ENCODE data around the gene RNF217. TPM values are rescaled to one million over a fixed set of nuclear protein-coding genes. Genes with fewer than 3 reads are reported as not detected.
"Not testable (repeated sequence)": the region's sequence is repeated elsewhere in the genome, so short reads cannot be mapped to it uniquely, and the experiment has no call there.

The RNF217 gene
- total RNA-seq, 3 donors from 2014 or later (not counting 1 experiment from before 2014, with no cell fraction given) = 3.3 to 9.5 (median 4.4) TPM

GRCh38 chr6:125074120-125074519, 111.9 kb downstream of the RNF217 start:
- Histone ChIP-seq H3K9me3 (ENCODE audit: control insufficient read depth, insufficient read depth, low read length) (no peaks in the 10 kb centered on the region), H3K4me3 (ENCODE audit: low read length) (no peak overlapping the region), H3K4me1 (ENCODE audit: control insufficient read depth, insufficient read depth, low read length) (no peaks in the 10 kb centered on the region), H3K27ac (ENCODE audit: low read length) (no peak overlapping the region), H3K27me3 (ENCODE audit: control insufficient read depth, insufficient read depth, low read length) (peaks cover 2% of the 10 kb centered on the region), H3K36me3 (ENCODE audit: control insufficient read depth, insufficient read depth, low read length) (no peaks in the 10 kb centered on the region)
- Mint-ChIP-seq H3K27ac (no peak overlapping the region), H3K4me1 (no peaks in the 10 kb centered on the region), H3K4me3 (no peak overlapping the region), H3K36me3 (no peaks in the 10 kb centered on the region), H3K9me3 (no peaks in the 10 kb centered on the region), H3K27me3 (ENCODE audit: low read depth in 2 of 2) (no peaks in the 10 kb centered on the region)
- no peak for DNase-seq
- no peak for ATAC-seq
- intact Hi-C loops (cut with micrococcal nuclease) = no loop called here
- WGBS (ENCODE audit: insufficient coverage) = 100% methylated on average over 1 of the region's 3 CpGs
- no peak for TF ChIP-seq CTCF (IDR thresholded peaks at IDR 0.05)

GRCh38 chr6:125075073-125075472, 112.8 kb downstream of the RNF217 start:
- intact Hi-C loops (cut with micrococcal nuclease); H3K27me3 ChIP-seq (ENCODE audit: control insufficient read depth, insufficient read depth, low read length); H3K27me3 Mint-ChIP-seq (ENCODE audit: low read depth in 2 of 2); ATAC-seq; H3K4me3 Mint-ChIP-seq; H3K27ac ChIP-seq (ENCODE audit: low read length); H3K36me3 Mint-ChIP-seq; H3K4me1 Mint-ChIP-seq; H3K9me3 Mint-ChIP-seq; H3K4me3 ChIP-seq (ENCODE audit: low read length); H3K36me3 ChIP-seq (ENCODE audit: control insufficient read depth, insufficient read depth, low read length); H3K9me3 ChIP-seq (ENCODE audit: control insufficient read depth, insufficient read depth, low read length); H3K4me1 ChIP-seq (ENCODE audit: control insufficient read depth, insufficient read depth, low read length); DNase-seq; H3K27ac Mint-ChIP-seq: not testable (repeated sequence)
- WGBS (ENCODE audit: insufficient coverage) = 100% methylated on average over 2 of the region's 2 CpGs

- DNase-seq (no peak), ATAC-seq (no peak)
- 100% methylated on average over 1 of the region's 4 CpGs for WGBS (ENCODE audit: insufficient coverage)
- Histone ChIP-seq H3K27ac (ENCODE audit: low read length) (no peak overlapping the region), H3K36me3 (ENCODE audit: control insufficient read depth, insufficient read depth, low read length) (no peaks in the 10 kb centered on the region), H3K27me3 (ENCODE audit: control insufficient read depth, insufficient read depth, low read length) (peaks cover 2% of the 10 kb centered on the region), H3K4me1 (ENCODE audit: control insufficient read depth, insufficient read depth, low read length) (no peaks in the 10 kb centered on the region), H3K9me3 (ENCODE audit: control insufficient read depth, insufficient read depth, low read length) (no peaks in the 10 kb centered on the region), H3K4me3 (ENCODE audit: low read length) (no peak overlapping the region)
- Mint-ChIP-seq H3K27ac (no peak overlapping the region), H3K27me3 (ENCODE audit: low read depth in 2 of 2) (no peaks in the 10 kb centered on the region), H3K36me3 (no peaks in the 10 kb centered on the region), H3K9me3 (no peaks in the 10 kb centered on the region), H3K4me3 (no peak overlapping the region), H3K4me1 (no peaks in the 10 kb centered on the region)
- no peak for TF ChIP-seq CTCF (IDR thresholded peaks at IDR 0.05)
- intact Hi-C loops (cut with micrococcal nuclease) = no loop called here
Measured at GRCh38 chr6:125075741-125076481, 113.7 kb downstream of the RNF217 start.

- Mint-ChIP-seq H3K27ac (no peak overlapping the region), H3K9me3 (no peaks in the 10 kb centered on the region), H3K27me3 (ENCODE audit: low read depth in 2 of 2) (no peaks in the 10 kb centered on the region), H3K36me3 (no peaks in the 10 kb centered on the region), H3K4me1 (no peaks in the 10 kb centered on the region), H3K4me3 (no peak overlapping the region)
- Histone ChIP-seq H3K4me3 (ENCODE audit: low read length) (no peak overlapping the region), H3K9me3 (ENCODE audit: control insufficient read depth, insufficient read depth, low read length) (no peaks in the 10 kb centered on the region), H3K4me1 (ENCODE audit: control insufficient read depth, insufficient read depth, low read length) (no peaks in the 10 kb centered on the region), H3K36me3 (ENCODE audit: control insufficient read depth, insufficient read depth, low read length) (no peaks in the 10 kb centered on the region), H3K27me3 (ENCODE audit: control insufficient read depth, insufficient read depth, low read length) (peaks cover 2% of the 10 kb centered on the region), H3K27ac (ENCODE audit: low read length) (no peak overlapping the region)
- intact Hi-C loops (cut with micrococcal nuclease) = no loop called here
- DNase-seq (no peak), ATAC-seq (no peak)
- no peak for TF ChIP-seq CTCF (IDR thresholded peaks at IDR 0.05)
- 89% methylated on average over 3 of the region's 3 CpGs for WGBS (ENCODE audit: insufficient coverage)
Measured at GRCh38 chr6:125076482-125076742, 114.2 kb downstream of the RNF217 start.
